SU-DHL-6 (cell line): Measurements from ENCODE around the gene GCFC2.

Experiments
- H2AFZ ChIP-seq: fragments of 200-600 bp; sonication (generic); 2 replicates; pipeline ENCODE4 v1.6.1; 2014; ENCODE audit warnings: low read depth, mild to moderate bottlenecking, moderate library complexity, mixed read lengths, antibody characterized with exemption, low read length; ENCODE audit not compliant: severe bottlenecking
- H3F3A ChIP-seq: fragments of 200-600 bp; shearing (Covaris generic); 2 replicates; pipeline ENCODE4 v1.6.0; 2016; ENCODE audit warnings: antibody characterized with exemption, mild to moderate bottlenecking; ENCODE audit not compliant: insufficient read depth
- H3K27ac ChIP-seq: fragments of 200-600 bp; sonication (generic); 2 replicates; pipeline ENCODE4 v1.5.1; 2016; ENCODE audit warnings: low read depth, mild to moderate bottlenecking, low read length, moderate library complexity, mixed read lengths
- H3K27me3 ChIP-seq: fragments of 200-600 bp; sonication (generic), shearing (Covaris generic); 2 replicates; pipeline ENCODE4 v1.6.0; 2014; ENCODE audit warnings: mild to moderate bottlenecking, low read length
- H3K36me3 ChIP-seq: fragments of 200-600 bp; sonication (generic); 2 replicates; pipeline ENCODE4 v1.6.1; 2014; ENCODE audit warnings: mild to moderate bottlenecking, low read length, mixed read lengths
- H3K4me2 ChIP-seq: fragments of 300-600, 200-600 bp; shearing (Covaris generic), sonication (generic); 2 replicates; pipeline ENCODE4 v1.6.0; 2014; ENCODE audit warnings: low read length, low read depth, mild to moderate bottlenecking; ENCODE audit not compliant: poor library complexity, severe bottlenecking
- H3K4me3 ChIP-seq: fragments of 200-600 bp; sonication (generic); 2 replicates; pipeline ENCODE4 v1.5.1; 2014; ENCODE audit warnings: antibody characterized with exemption, low read length, mild to moderate bottlenecking, mixed read lengths; ENCODE audit not compliant: insufficient read depth, poor library complexity, severe bottlenecking
- H3K79me2 ChIP-seq: fragments of 200-600 bp; sonication (generic); 2 replicates; pipeline ENCODE4 v1.6.1; 2014; ENCODE audit warnings: mild to moderate bottlenecking, low read length, moderate library complexity; ENCODE audit not compliant: insufficient read depth
- H3K9ac ChIP-seq: fragments of 200-600 bp; sonication (generic); 2 replicates; pipeline ENCODE4 v1.7.0; 2014; ENCODE audit warnings: mild to moderate bottlenecking, low read length
- H3K9me2 ChIP-seq: fragments of 200-600 bp; sonication (generic); replicated peaks from 2 replicates; pipeline ENCODE4 v1.6.1; 2014; ENCODE audit warnings: low read length; ENCODE audit not compliant: insufficient read depth
- H3K9me3 ChIP-seq: fragments of 200-600 bp; sonication (generic); 2 replicates; pipeline ENCODE4 v1.6.1; 2014; ENCODE audit warnings: low read length, mixed read lengths; ENCODE audit not compliant: insufficient read depth
- H4K20me1 ChIP-seq: fragments of 200-600 bp; sonication (generic); 2 replicates; pipeline ENCODE4 v1.6.1; 2014; ENCODE audit warnings: low read depth, mild to moderate bottlenecking, antibody characterized with exemption, low read length, moderate library complexity, mixed read lengths
- EZH2phosphoT487 ChIP-seq: fragments of 200-600 bp; sonication (generic), shearing (Covaris generic); conservative IDR thresholded peaks from 2 replicates; pipeline ENCODE4 v1.6.1; 2018; ENCODE audit warnings: mild to moderate bottlenecking, antibody characterized with exemption, low read length, moderate library complexity, mixed read lengths
- TF ChIP-seq, protein P1 (sequence below): fragments of 200-600 bp; sonication (generic); IDR thresholded peaks from one replicate; pipeline ENCODE4 v1.5.1; 2017; ENCODE audit warnings: antibody characterized with exemption, mild to moderate bottlenecking, low read length, moderate library complexity; ENCODE audit not compliant: insufficient read depth, poor library complexity, severe bottlenecking

The GCFC2 gene

DNA sequence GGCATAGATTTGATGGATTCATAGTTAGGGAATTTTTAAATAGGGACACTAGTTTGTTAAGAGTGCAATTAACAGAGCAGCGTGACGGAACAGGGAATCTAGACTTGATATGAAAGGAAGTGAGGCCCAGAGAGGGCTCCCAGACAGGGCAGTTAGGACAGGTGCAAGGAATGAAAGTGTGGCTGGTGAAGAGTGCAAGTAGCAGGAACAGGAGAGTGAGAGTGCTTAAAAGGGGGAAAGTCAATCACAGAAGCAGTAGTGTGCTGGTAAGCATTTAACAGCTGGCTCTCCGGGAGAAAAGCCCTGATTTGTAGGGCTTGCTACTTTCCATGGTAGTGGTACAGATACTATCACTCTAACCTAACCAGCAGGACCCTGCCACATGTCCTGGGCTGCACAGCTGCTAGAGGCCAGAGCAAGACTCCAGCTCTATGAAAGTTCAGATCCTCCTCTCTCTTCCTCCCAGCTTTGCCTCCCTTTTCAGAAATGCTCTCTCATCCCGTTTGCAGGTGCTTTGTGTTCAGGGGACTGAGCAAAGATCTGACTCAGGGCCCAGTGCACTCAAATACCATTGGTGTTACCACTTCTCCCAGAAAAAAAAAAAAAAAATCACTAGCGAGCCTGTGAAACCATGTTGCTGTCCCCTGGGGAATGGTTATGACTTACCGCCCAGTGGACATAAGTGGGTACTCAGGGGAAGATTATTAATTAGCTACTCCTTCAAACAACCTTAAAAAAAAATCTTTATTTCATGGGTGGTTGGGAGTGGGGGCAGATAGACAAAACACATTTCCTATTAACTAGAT, 18.1 kb upstream of the GCFC2 start:
- Histone ChIP-seq H3K27me3 (no peaks in the 10 kb centered on the region), H3K4me3 (no peak overlapping the region), H4K20me1 (no peaks in the 10 kb centered on the region), H3K9me3 (no peaks in the 10 kb centered on the region), H3K79me2 (no peaks in the 10 kb centered on the region), H3K4me2 (no peak overlapping the region), H2AFZ (no peak overlapping the region), H3K36me3 (no peaks in the 10 kb centered on the region), H3K9me2 (no peaks in the 10 kb centered on the region), H3K27ac (no peak overlapping the region), H3K9ac (no peak overlapping the region), H3F3A (no peaks in the 10 kb centered on the region)
- TF ChIP-seq, protein P1, sequence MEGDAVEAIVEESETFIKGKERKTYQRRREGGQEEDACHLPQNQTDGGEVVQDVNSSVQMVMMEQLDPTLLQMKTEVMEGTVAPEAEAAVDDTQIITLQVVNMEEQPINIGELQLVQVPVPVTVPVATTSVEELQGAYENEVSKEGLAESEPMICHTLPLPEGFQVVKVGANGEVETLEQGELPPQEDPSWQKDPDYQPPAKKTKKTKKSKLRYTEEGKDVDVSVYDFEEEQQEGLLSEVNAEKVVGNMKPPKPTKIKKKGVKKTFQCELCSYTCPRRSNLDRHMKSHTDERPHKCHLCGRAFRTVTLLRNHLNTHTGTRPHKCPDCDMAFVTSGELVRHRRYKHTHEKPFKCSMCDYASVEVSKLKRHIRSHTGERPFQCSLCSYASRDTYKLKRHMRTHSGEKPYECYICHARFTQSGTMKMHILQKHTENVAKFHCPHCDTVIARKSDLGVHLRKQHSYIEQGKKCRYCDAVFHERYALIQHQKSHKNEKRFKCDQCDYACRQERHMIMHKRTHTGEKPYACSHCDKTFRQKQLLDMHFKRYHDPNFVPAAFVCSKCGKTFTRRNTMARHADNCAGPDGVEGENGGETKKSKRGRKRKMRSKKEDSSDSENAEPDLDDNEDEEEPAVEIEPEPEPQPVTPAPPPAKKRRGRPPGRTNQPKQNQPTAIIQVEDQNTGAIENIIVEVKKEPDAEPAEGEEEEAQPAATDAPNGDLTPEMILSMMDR: no peak
- no peak for TF ChIP-seq EZH2phosphoT487

DNA sequence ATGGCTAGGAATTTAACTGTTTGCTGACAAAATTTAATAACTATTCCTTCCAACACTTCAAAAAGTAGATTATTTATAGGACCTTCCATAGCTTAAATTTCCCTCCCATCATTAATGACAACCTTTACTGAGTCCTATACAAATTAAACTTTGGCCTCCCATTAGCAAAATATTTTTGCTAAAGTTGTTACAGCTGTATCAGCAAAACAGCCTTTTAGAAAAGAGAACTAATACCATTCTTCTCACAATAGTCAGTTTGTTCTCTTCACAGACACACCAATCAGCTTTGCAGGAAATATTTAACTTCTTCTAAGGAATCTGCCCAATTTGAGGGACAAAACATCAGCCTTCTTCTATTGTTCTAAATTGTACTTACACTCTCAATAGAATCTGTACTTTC, 12.0 kb upstream of the GCFC2 start:
- H4K20me1 ChIP-seq: no peaks in the 10 kb centered on the region
- no peaks in the 10 kb centered on the region for H3K79me2 ChIP-seq
- no peak overlapping the region for H3K4me3 ChIP-seq
- no peak overlapping the region for H2AFZ ChIP-seq
- H3K9me2 ChIP-seq: no peaks in the 10 kb centered on the region
- TF ChIP-seq EZH2phosphoT487: no peak
- TF ChIP-seq, protein P1: no peak
- H3K36me3 ChIP-seq: no peaks in the 10 kb centered on the region
- H3F3A ChIP-seq: no peaks in the 10 kb centered on the region
- no peak overlapping the region for H3K4me2 ChIP-seq
- no peaks in the 10 kb centered on the region for H3K27me3 ChIP-seq
- no peaks in the 10 kb centered on the region for H3K9me3 ChIP-seq
- no peak overlapping the region for H3K9ac ChIP-seq
- H3K27ac ChIP-seq: no peak overlapping the region

DNA sequence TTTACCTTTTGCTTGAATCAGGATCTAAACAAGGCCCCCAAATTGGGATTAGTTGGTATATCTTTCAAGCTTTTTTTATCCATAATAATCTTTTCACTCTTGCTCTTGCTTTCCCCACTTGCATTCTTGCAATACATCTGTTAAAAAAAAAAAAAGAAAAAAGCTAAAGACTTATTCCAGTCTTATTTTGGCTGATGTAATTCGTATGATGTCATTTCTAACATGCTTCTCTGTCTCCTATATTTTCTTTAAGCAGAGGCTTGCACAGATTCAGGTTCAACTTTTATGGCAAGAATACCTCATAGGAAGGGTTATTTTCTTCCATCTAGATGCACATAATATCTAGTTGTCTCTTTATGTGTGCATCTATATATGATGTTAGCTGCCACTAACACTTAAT, 9.8 kb upstream of the GCFC2 start:
- H3K9ac ChIP-seq: no peak overlapping the region
- H4K20me1 ChIP-seq: no peaks in the 10 kb centered on the region
- H3K9me2 ChIP-seq: no peaks in the 10 kb centered on the region
- H3K4me2 ChIP-seq: no peak overlapping the region
- H3K4me3 ChIP-seq: no peak overlapping the region
- H3K27ac ChIP-seq: no peak overlapping the region
- no peaks in the 10 kb centered on the region for H3K79me2 ChIP-seq
- no peaks in the 10 kb centered on the region for H3F3A ChIP-seq
- no peaks in the 10 kb centered on the region for H3K9me3 ChIP-seq
- no peak overlapping the region for H2AFZ ChIP-seq
- H3K36me3 ChIP-seq: no peaks in the 10 kb centered on the region
- H3K27me3 ChIP-seq: no peaks in the 10 kb centered on the region
- TF ChIP-seq, protein P1: no peak
- TF ChIP-seq EZH2phosphoT487: no peak
